SU-DHL-6 (cell line): ENCODE results near the gene CDK14.

Experiments
- H2AFZ ChIP-seq: fragments of 200-600 bp; sonication (generic); 2 replicates; pipeline ENCODE4 v1.6.1; 2014; ENCODE audit warnings: low read depth, mild to moderate bottlenecking, moderate library complexity, mixed read lengths, antibody characterized with exemption, low read length; ENCODE audit not compliant: severe bottlenecking
- H3F3A ChIP-seq: fragments of 200-600 bp; shearing (Covaris generic); 2 replicates; pipeline ENCODE4 v1.6.0; 2016; ENCODE audit warnings: antibody characterized with exemption, mild to moderate bottlenecking; ENCODE audit not compliant: insufficient read depth
- H3K27ac ChIP-seq: fragments of 200-600 bp; sonication (generic); 2 replicates; pipeline ENCODE4 v1.5.1; 2016; ENCODE audit warnings: low read depth, mild to moderate bottlenecking, low read length, moderate library complexity, mixed read lengths
- H3K27me3 ChIP-seq: fragments of 200-600 bp; sonication (generic), shearing (Covaris generic); 2 replicates; pipeline ENCODE4 v1.6.0; 2014; ENCODE audit warnings: mild to moderate bottlenecking, low read length
- H3K36me3 ChIP-seq: fragments of 200-600 bp; sonication (generic); 2 replicates; pipeline ENCODE4 v1.6.1; 2014; ENCODE audit warnings: mild to moderate bottlenecking, low read length, mixed read lengths
- H3K4me2 ChIP-seq: fragments of 300-600, 200-600 bp; shearing (Covaris generic), sonication (generic); 2 replicates; pipeline ENCODE4 v1.6.0; 2014; ENCODE audit warnings: low read length, low read depth, mild to moderate bottlenecking; ENCODE audit not compliant: poor library complexity, severe bottlenecking
- H3K4me3 ChIP-seq: fragments of 200-600 bp; sonication (generic); 2 replicates; pipeline ENCODE4 v1.5.1; 2014; ENCODE audit warnings: antibody characterized with exemption, low read length, mild to moderate bottlenecking, mixed read lengths; ENCODE audit not compliant: insufficient read depth, poor library complexity, severe bottlenecking
- H3K79me2 ChIP-seq: fragments of 200-600 bp; sonication (generic); 2 replicates; pipeline ENCODE4 v1.6.1; 2014; ENCODE audit warnings: mild to moderate bottlenecking, low read length, moderate library complexity; ENCODE audit not compliant: insufficient read depth
- H3K9ac ChIP-seq: fragments of 200-600 bp; sonication (generic); 2 replicates; pipeline ENCODE4 v1.7.0; 2014; ENCODE audit warnings: mild to moderate bottlenecking, low read length
- H3K9me2 ChIP-seq: fragments of 200-600 bp; sonication (generic); replicated peaks from 2 replicates; pipeline ENCODE4 v1.6.1; 2014; ENCODE audit warnings: low read length; ENCODE audit not compliant: insufficient read depth
- H3K9me3 ChIP-seq: fragments of 200-600 bp; sonication (generic); 2 replicates; pipeline ENCODE4 v1.6.1; 2014; ENCODE audit warnings: low read length, mixed read lengths; ENCODE audit not compliant: insufficient read depth
- H4K20me1 ChIP-seq: fragments of 200-600 bp; sonication (generic); 2 replicates; pipeline ENCODE4 v1.6.1; 2014; ENCODE audit warnings: low read depth, mild to moderate bottlenecking, antibody characterized with exemption, low read length, moderate library complexity, mixed read lengths
- EZH2phosphoT487 ChIP-seq: fragments of 200-600 bp; sonication (generic), shearing (Covaris generic); conservative IDR thresholded peaks from 2 replicates; pipeline ENCODE4 v1.6.1; 2018; ENCODE audit warnings: mild to moderate bottlenecking, antibody characterized with exemption, low read length, moderate library complexity, mixed read lengths
- TF ChIP-seq, protein P1 (sequence below): fragments of 200-600 bp; sonication (generic); IDR thresholded peaks from one replicate; pipeline ENCODE4 v1.5.1; 2017; ENCODE audit warnings: antibody characterized with exemption, mild to moderate bottlenecking, low read length, moderate library complexity; ENCODE audit not compliant: insufficient read depth, poor library complexity, severe bottlenecking

Gene CDK14

GRCh38 chr7:91064052-91064451, 467.9 kb downstream of the CDK14 start:
- no peaks in the 10 kb centered on the region for H3F3A ChIP-seq

DNA sequence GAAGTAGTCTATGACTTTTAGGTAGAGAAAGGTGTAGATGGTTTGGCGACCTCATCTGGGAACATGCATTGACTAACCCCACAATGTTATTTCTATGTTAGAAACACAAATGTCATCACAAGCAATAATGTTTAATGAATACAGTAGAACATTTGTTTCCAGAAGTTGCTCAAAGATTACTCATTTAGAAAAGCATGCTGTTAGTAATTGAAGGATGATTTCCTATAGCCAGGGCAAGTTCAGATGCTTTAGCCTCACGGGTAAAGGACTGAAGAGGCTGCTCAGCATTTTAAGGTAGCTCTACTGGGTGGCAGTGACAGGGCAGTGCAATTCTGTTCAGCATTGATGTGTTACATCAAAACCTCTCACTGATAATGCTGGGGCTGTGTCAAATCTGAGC, 468.8 kb downstream of the CDK14 start:
- H3K27me3 ChIP-seq, result no peaks in the 10 kb centered on the region
- peaks cover 12% of the 10 kb centered on the region; the same call in 1 of the 2 replicates for H3K36me3 ChIP-seq
- no peaks in the 10 kb centered on the region for H4K20me1 ChIP-seq
- H3K4me2 ChIP-seq, result no peak overlapping the region
- H2AFZ ChIP-seq, result no peak overlapping the region
- no peak for TF ChIP-seq EZH2phosphoT487
- TF ChIP-seq, protein P1, sequence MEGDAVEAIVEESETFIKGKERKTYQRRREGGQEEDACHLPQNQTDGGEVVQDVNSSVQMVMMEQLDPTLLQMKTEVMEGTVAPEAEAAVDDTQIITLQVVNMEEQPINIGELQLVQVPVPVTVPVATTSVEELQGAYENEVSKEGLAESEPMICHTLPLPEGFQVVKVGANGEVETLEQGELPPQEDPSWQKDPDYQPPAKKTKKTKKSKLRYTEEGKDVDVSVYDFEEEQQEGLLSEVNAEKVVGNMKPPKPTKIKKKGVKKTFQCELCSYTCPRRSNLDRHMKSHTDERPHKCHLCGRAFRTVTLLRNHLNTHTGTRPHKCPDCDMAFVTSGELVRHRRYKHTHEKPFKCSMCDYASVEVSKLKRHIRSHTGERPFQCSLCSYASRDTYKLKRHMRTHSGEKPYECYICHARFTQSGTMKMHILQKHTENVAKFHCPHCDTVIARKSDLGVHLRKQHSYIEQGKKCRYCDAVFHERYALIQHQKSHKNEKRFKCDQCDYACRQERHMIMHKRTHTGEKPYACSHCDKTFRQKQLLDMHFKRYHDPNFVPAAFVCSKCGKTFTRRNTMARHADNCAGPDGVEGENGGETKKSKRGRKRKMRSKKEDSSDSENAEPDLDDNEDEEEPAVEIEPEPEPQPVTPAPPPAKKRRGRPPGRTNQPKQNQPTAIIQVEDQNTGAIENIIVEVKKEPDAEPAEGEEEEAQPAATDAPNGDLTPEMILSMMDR, result no peak
- no peaks in the 10 kb centered on the region for H3K9me3 ChIP-seq
- H3K79me2 ChIP-seq, result no peaks in the 10 kb centered on the region
- H3F3A ChIP-seq, result no peaks in the 10 kb centered on the region
- no peak overlapping the region for H3K9ac ChIP-seq
- no peaks in the 10 kb centered on the region for H3K9me2 ChIP-seq
- H3K4me3 ChIP-seq, result no peak overlapping the region
- no peak overlapping the region for H3K27ac ChIP-seq

More at GRCh38 chr7:91064052-91064451, 467.9 kb downstream of the CDK14 start:
- peaks cover 7% of the 10 kb centered on the region; the same call in 1 of the 2 replicates for H3K36me3 ChIP-seq
- no peak overlapping the region for H3K4me2 ChIP-seq
- TF ChIP-seq EZH2phosphoT487, result no peak
- TF ChIP-seq, protein P1, result no peak
- no peaks in the 10 kb centered on the region for H4K20me1 ChIP-seq
- no peak overlapping the region for H2AFZ ChIP-seq
- no peaks in the 10 kb centered on the region for H3K9me3 ChIP-seq
- no peak overlapping the region for H3K27ac ChIP-seq
- H3K4me3 ChIP-seq, result no peak overlapping the region
- no peak overlapping the region for H3K9ac ChIP-seq
- H3K9me2 ChIP-seq, result no peaks in the 10 kb centered on the region
- no peaks in the 10 kb centered on the region for H3K27me3 ChIP-seq
- H3K79me2 ChIP-seq, result no peaks in the 10 kb centered on the region

DNA sequence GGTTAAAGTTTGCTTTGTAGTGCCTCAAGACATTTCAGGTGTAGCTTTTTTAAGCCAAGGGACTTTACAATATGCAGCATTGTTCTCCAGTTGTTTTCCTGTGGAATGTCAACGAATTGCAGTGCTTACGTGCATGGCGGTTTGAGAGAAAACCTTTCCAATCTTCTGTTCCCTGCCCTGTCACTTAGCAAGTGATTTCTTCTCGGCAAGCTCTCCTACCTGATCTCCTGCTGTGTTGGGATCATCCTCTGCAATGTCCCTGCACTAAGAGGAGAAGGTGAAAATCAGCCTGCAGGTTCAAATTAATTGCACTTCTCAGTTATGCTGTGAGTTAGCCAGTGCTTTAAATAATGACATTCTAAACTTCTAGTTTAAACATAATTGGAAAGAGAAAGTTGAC, 470.5 kb downstream of the CDK14 start:
- no peak for TF ChIP-seq EZH2phosphoT487
- TF ChIP-seq, protein P1, result no peak
- Histone ChIP-seq H4K20me1 (no peaks in the 10 kb centered on the region), H3K36me3 (peaks cover 21% of the 10 kb centered on the region; the same call in 1 of the 2 replicates), H3K27me3 (no peaks in the 10 kb centered on the region), H3F3A (no peaks in the 10 kb centered on the region), H3K9me2 (no peaks in the 10 kb centered on the region), H3K27ac (no peak overlapping the region), H3K4me2 (no peak overlapping the region), H3K9me3 (no peaks in the 10 kb centered on the region), H3K4me3 (no peak overlapping the region), H3K9ac (no peak overlapping the region), H3K79me2 (no peaks in the 10 kb centered on the region), H2AFZ (no peak overlapping the region)

DNA sequence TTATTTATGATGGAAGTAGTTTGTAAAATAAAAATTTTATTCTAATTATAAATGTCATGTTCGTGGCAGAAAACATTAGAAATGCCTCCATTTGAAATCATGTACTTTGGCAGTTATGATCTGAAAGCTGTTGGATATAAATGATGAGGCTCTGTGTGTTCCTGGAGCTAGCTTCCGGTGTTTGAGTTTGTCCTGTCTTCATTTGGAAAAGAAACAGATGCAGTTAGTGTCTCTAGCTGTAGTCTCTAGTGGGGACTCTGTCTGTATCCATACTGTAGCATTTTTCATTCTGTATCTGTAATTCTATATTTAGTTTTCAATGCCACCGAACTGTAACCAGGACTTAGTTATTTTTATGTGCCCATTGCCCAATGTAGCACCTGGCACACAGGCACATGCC, 471.1 kb downstream of the CDK14 start:
- Histone ChIP-seq H3K9me3 (no peaks in the 10 kb centered on the region), H3K4me3 (no peak overlapping the region), H3K9me2 (no peaks in the 10 kb centered on the region), H3F3A (no peaks in the 10 kb centered on the region), H3K9ac (no peak overlapping the region), H2AFZ (no peak overlapping the region), H3K4me2 (no peak overlapping the region), H4K20me1 (no peaks in the 10 kb centered on the region), H3K27me3 (no peaks in the 10 kb centered on the region), H3K79me2 (no peaks in the 10 kb centered on the region), H3K27ac (no peak overlapping the region), H3K36me3 (peaks cover 21% of the 10 kb centered on the region; the same call in 1 of the 2 replicates)
- TF ChIP-seq, protein P1, result no peak
- no peak for TF ChIP-seq EZH2phosphoT487
